A172 (cell line): ENCODE measurements around the gene CDS1. TPM values are rescaled to one million over a fixed set of nuclear protein-coding genes. Genes with fewer than 3 reads are reported as not detected.
A peak's percentile ranks its signal among the peaks of the same experiment; 100 is the strongest.
"Not testable (repeated sequence)": the region's sequence is repeated elsewhere in the genome, so short reads cannot be mapped to it uniquely, and the experiment has no call there.

Source experiments
- DNase-seq: peaks from one replicate; pipeline ENCODE4 v3.0.0-alpha.2; 2015; ENCODE audit warnings: low spot score
- total RNA-seq: library from RNA; depleted of rRNA; stranded (reverse); fragments of >200 nt; shearing (Covaris generic); gene quantifications from 2 replicates; pipeline ENCODE4 v1.2.3, GENCODE V29; 2014

CDS1 gene
- total RNA-seq, 1 experiment from 2014 or later = 3.0 TPM

DNA sequence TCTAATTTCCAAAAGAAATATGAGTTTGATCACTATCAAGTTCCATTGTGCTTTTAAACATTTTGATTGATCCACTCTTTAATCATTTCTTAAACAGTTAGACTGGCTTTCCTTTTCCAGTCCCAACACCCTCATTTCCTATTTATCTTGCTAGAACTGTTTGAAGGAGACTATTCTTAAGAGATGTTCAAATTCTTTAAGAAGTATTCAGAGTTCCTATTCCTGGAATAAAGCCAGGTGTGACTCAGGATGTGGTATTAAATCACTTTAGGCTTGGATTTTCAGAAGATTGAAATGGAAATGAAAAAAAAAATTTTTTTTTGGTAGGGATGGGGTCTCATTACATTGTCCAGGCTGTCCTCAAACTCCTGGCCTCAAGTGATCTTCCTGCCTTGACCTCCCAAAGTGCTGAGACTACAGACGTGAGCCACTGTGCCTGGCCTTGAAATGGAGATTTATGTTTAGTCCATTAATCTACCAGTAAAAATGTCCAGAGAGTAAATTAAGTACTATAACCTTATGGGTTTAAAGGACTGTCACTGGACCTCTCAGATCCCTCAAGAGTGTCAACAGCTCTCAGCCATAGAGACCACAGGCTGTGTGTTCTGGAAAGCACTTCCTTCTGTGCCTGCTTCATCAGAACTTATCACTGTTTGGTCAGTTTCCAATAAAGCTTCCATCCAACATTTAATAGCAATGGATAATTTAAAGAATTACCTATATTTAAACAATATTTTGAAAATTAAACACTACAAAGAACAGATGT, 90.7 kb downstream of the CDS1 start:
- DNase-seq = peak; percentile 82

DNA sequence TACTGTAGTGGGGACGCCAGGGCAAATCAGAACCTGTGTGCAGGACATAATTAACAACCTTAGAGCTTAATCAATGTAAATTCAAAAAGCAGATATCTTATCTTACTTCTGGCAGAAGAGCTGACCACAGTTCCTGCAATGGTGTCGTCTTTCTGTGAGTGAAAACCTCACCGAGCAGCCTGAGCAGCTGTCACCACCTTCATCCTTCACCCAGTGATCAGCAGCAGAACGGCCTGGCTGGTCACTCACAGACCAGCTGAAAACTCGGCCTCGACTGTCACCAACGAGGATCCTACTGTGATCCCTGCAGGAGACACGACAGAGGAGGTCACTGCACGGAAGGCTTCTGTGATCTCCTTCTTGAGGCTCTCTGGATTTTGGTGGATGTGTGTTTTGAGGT, 94.2 kb downstream of the CDS1 start:
- no peak for DNase-seq

DNA sequence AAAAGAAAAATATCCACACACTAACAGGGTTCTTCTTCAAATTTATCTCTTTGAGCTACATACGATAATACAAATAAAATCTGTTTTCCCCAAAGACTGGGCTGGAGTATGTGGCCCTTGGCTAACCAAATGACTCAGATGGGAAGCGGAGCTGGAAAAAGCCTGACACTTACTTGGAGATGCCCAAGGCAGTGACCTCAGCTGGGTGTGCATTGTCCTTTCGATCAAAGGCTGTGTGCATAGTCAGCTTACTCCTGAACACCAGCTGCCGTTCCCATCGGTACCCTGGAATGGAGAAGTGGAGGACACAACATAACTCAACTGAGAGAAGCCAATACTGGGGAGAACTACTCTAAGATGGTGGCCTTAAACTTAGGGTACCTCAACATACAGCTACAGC, 95.1 kb downstream of the CDS1 start:
- no peak for DNase-seq

DNA sequence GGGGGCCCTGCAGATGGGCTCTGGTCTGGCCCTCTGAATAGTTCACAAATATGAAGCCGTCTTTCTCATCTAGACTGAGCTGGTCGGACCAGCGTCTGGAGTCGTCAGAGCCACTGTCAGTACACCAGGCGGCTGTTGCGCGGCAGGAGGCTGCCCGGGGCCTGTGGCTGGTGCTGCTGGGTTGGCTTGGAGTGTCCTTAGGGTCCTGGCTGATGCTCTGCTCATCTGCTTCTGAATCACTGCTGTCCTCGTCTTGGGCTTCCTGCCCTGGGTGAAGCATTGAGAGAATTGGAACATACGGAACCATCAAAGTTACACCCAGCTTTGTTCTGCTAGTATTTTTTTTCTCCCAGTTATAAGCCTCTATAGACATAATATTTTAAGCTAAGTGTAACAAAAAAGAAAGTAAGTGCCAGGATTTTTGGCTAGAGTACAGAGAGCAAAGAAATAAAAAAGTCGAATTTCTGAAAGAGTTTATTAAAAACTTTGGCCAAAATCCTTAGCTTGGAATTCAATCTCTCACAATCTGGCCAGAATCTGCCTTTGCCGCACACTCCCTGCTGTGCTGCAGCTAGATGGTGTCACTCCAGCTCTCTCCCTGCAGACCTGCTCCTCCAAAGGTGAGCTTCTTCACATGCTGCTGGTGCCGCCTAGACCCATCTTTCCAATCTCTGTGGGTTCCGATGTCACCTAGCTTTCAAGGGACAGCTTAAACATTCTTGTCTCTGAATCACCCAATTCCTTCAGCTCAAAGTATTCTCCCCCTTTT, 96.2 kb downstream of the CDS1 start:
- DNase-seq = no peak

DNA sequence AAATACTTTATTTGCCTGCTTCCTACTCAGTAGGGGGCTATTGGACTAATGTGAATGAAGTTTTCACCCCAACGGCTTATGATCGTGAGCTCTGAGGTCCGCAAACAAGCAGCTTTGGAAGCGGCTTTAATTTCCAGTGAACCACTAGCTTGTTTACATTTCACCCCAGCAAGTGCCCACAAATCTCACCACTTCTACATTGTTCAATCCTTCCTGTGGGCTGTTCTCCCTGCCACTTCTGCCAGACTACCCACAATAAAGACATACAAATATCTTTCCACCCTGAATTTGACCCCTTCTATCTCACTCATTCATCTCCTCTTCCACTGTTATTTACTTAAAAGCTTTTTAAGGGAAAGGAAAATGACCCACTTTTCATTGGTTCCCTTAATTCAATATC, 98.0 kb downstream of the CDS1 start:
- DNase-seq = no peak

DNA sequence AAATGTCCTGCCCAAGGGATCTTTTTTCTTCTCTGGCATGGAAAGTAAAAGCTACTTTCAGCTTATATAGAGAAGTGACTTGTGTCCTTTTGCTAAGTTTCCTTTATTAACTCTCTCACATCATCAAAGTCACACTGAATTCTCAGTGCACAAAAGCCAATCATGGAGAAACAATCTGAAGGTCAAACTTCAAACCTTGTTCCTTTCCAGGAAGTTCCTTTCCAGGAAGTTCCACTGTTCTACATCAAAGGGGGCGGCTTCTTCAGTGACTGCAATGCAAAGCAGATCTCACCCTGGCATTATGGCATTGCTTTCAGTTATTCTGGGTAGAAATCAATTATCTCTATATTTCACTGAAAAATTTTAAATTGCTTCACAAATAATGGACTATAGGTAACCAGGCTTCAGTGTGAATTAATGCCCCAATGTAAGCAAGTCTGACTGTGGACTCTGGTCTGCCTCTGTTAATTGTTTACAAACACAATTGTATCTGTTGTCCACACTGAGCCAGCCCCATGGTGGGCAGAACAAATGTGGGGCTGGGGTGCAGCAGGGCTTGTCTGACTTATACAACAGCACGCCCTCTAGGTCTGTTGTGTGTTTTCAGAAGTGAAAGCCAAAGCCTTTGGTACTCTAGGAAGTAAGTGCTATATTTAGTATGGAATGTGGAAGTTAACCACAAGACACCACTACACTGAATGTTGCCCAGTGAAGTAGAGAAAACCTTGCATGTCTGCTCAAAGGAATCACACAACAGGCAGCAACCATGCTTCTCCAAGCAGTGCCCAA, 98.8 kb downstream of the CDS1 start:
- DNase-seq = peak; percentile 84

DNA sequence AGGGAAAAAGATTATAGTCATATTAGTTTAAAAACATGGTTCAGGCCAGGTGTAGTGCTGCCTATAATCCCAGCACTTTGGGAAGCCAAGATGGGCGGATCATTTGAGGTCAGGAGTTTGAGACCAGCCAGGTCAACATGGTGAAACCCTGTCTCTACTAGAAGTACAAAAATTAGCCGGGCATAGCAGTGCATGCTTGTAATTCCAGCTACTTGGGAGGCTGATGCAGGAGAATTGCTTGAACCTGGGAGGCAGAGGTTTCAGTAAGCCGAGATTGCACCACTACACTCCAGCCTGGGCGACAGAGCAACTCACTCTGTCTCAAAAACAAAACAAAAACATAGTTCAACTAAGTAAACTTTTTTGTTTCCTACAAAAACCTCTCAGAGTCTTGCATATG, 99.7 kb downstream of the CDS1 start:
- not testable (repeated sequence) for DNase-seq

DNA sequence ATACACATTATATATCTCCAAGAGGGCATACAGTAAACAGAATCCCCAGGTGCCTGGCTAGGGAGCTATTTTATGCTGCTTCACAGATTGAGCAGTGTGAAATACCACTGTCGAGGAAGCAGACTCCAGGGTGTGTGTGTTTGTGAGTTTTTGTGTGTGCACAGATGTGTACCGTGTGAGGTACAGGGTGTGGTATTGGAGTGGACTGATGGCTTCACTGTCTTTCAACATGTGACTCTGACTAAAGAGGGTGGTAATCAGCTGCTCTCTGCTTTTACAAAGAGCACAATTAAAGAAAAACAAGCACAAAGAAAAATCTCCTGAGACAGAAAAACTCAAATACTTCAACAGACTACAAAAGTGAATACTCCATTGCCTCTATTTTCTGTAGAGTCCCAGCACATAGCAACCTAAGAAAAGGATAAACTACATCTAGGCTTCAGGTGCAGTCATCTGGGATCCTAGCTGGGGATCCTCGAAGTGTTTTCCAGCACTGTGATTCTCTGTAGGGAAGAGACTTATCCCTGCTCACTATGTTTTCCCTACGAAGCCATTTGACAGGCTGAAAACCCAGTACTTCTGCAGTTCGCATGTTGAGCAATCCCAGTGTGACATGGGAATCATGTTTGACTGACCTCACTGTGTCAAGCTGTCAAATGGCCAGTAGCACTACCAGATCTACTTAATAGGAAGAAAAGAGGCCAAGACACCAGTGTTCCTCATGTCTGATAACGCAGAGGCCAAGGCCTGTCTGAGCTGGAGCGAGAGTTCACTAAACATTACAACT, 100.3 kb downstream of the CDS1 start:
- no peak for DNase-seq

DNA sequence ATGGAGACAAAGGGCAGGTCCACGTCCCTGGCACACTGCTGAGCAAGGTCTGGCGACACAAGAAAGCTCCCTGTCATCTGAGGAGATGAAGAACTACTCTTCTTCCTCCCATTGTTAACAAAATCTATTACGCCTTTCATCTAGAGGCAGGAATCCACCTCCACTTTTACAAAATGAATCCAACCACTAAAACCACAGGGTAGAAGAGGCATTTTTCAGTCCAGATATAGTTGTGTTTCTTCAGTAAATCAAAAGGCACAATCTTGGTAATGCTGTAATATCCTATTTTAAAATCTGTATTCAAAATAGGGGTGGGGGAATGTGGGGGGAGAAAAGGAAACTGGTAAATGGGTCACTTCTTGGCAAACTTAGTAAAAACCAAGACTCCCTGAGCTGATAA, 101.4 kb downstream of the CDS1 start:
- DNase-seq = no peak

DNA sequence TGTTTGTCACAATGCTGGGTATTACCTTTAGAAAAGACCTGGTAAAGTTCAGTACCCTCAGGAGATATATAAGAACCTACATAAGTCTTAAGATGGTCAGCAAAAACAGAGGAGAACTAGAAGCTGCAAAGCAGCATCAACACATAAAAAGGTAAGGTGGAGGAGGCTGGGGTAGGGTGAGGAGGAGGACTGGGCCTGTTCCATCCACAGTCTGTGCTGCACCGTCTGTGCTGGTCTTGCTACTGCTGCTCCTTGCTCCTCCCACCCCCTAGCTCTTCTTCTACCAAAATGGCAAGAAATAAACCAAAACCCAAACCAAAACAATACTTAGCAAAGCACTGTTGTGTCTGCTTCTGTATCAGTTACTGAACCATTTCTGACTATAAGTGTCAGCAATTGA, 102.2 kb downstream of the CDS1 start:
- DNase-seq = no peak

DNA sequence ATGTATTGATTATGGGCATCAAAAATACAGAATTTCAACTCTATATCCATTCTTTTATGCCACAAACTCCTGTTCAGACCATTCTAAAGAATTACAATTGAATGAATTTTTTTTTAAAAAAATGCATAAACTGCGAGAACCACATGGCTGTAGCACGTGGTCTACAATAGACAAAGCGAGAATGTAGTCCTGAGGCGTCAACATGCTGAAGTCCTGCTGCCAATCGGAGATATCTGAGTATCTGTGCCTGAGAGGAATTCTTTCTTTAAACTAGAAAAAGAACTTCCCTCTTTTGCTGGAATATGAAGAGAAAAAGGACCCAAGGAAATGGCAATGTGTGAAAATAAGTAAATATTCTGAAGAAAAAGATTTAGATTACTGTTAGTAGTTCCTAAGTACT, 105.7 kb downstream of the CDS1 start:
- no peak for DNase-seq

DNA sequence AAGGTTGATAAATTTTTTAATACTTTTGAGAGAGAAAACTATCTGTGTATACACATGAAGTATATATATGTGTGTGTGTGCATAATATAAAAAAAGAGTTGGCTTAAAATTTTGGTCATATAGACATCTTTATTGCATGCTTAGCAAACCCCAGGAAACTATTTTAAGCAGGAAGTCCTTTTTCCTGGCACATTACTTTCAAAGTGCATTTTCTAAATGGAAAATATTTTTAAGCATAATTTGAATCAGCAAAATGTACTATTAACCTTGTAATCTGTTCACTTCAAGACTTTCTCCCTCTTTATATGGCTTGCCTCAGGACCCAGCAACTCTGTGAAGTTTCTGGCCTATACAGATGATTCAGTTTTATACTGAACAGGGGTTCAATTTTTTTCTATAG, 106.3 kb downstream of the CDS1 start:
- no peak for DNase-seq

DNA sequence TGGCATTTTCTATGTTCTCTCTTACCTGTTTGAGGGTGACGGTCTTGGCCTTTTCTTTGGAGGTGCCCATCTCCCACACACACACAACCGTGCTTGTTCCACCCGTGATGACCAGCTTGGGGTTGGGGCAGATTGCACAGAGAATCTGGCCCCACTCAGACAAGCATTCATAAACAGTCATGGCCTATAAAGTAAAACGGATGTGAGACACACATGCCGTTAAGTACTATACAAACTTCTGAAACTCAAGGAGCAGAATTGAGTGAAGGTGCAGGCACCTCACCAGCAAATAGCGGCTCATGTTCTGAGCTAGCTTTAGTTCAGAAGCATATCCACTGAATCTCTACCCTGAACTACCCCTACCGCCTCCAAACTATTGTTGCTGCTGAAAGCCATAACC, 107.6 kb downstream of the CDS1 start:
- DNase-seq = no peak

DNA sequence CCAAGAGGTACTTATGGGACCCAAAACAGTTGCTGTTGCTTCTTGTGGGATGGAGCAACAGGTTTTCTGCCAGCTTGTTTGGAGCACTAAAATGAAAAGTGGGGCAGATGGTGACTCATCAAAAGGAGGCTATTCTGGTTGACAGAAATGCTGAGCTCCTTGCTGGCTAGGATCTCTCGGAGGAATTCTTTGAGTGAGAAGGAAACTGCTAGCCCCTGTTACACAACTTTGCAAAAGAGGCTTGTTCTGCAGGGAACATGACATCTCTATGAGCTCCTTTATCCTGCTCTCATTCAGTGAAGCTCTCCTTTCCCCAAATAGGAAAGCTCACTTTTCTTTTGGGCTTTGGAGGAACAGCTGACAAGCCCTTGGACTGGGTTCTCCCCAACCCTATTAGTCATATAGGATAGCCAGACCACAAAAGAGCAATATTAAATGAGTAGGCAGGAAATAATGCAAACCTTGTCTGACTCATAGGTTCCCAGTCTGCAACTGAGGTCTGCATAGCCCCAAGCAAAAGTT, 108.3 kb downstream of the CDS1 start:
- peak; percentile 93 for DNase-seq

DNA sequence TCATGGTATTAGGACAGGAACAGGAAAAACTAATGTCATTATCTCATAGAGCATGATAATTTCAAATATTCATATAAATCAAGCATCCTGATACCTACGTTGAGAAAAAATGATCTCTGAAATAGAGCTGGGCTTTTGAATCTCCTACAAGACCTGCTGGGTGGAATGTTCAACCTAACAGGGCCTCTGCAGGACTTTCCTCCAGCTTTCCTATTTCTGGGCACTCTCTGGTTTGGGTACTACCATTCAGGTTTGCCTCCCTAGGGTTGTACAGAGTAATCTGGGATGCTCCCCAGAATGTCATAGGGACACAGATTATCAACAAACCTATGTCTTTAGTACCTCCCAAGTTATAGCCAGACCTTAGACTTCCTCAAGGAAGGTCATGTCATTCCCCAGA, 108.9 kb downstream of the CDS1 start:
- no peak for DNase-seq

DNA sequence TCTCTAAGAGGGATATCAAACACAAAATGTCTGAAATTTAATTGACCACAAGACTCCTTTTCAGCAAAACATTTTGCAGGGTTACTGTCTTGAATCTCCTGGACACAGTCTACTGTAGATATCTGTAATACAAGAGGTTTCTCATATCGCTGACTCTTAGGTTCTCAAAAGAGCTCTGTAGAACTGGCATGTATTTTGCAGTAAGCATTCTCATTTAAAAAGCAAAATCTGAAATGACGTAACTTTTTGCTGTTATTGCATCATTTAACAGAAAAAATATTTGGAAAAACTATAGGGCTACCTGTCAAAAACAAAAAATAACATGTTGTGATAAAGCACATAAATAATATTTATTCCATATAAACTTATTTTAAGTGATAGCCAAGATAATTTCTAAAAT, 114.2 kb downstream of the CDS1 start:
- DNase-seq = no peak

DNA sequence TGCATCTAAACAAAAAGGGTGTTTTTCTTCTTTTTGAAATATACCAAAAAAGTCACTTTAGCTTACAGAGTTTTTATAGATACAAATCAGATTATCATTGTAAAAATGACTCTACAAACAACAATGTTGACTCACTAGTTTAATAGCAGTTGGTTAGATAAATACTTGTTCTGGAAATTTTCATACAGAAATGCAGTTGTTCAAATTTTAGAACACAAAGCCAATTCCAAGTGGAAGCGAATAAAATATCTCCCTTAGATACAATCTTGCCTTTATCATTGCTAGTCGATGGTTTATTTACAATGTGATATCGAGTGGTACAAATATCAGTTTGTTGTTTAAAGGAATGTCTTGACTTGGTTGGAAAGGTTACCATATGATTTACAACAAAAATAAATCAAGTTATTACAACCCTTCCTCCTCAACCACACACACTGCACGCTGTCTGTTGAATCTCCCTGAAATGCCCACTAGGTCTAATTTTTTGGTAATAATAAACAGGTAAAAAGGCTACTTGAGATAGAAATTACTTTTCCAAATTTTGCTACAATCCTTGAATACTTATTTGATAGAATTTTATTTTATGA, 114.8 kb downstream of the CDS1 start:
- no peak for DNase-seq

DNA sequence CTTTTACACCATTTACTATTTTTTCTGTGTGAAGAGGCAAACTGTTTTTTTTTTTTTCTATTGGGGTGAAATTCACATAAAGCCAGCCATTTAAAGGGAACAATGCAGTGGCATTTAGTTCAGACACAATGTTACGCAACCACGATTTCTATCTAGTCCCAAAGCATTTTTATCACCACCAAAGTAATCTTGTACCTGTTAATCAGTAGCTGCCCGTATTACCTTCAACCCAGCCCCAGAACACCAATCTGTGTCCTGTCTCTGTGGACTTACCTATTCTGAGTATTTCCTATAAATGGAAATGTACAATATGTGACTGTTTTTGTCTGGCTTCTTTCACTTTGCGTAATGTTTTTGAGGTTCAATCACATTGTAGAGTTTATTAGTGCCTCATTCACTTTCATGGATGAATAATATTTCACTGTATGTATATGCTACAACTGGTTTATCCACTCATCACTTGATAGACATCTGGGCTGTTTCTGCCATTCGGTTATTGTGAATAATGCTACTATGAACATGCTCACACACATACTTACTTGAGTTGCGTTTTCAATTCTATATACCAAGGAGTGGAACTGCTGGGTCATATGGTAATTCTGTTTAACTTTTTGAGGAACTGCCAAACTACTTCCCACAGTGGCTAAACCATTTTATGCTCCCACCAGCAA, 116.2 kb downstream of the CDS1 start:
- no peak for DNase-seq
